Subcutaneous abdominal adipose tissue (tissue), 5 donors: ENCODE results near the gene SAPCD2.
A peak's percentile ranks its signal among the peaks of the same experiment; 100 is the strongest.
"Not testable (repeated sequence)": the region's sequence is repeated elsewhere in the genome, so short reads cannot be mapped to it uniquely, and the experiment has no call there.

Experiments used
- H3K27ac ChIP-seq: one replicate; pipeline ENCODE4 v1.7.0; 2013; ENCODE audit warnings: low read depth, mild to moderate bottlenecking, inconsistent platforms, low read length, moderate library complexity
- H3K27me3 ChIP-seq, 5 donors: one replicate each; pipeline ENCODE4 v1.7.0; 2013; ENCODE audit warnings: low read length in 5 of 5, inconsistent platforms in 1 of 5; ENCODE audit not compliant: control insufficient read depth in 5 of 5, insufficient read depth in 4 of 5
- H3K36me3 ChIP-seq, 5 donors: one replicate each; pipeline ENCODE4 v1.7.0; 2013; ENCODE audit warnings: low read length in 5 of 5; ENCODE audit not compliant: control insufficient read depth in 5 of 5, insufficient read depth in 5 of 5
- H3K4me1 ChIP-seq, 5 donors: one replicate each; pipeline ENCODE4 v1.7.0; 2013; ENCODE audit warnings: low read length in 5 of 5, mild to moderate bottlenecking in 3 of 5, moderate library complexity in 1 of 5; ENCODE audit not compliant: control insufficient read depth in 5 of 5, insufficient read depth in 5 of 5
- H3K4me3 ChIP-seq, 5 donors: one replicate each; pipeline ENCODE4 v1.7.0; 2013; ENCODE audit warnings: low read length in 5 of 5, low read depth in 1 of 5
- H3K9ac ChIP-seq, 5 donors: one replicate each; pipeline ENCODE4 v1.7.0; 2013; ENCODE audit warnings: low read length in 5 of 5, mild to moderate bottlenecking in 4 of 5, moderate library complexity in 3 of 5
- H3K9me3 ChIP-seq, 5 donors: one replicate each; pipeline ENCODE4 v1.7.0; 2013; ENCODE audit warnings: low read length in 5 of 5; ENCODE audit not compliant: control insufficient read depth in 5 of 5
- donor health status: healthy.
- donor health status: healthy.
- donor health status: healthy.
- donor health status: healthy.
- donor health status: healthy.

SAPCD2 gene

GRCh38 chr9:137064027-137064879, 6.1 kb downstream of the SAPCD2 start:
- Histone ChIP-seq H3K27ac (no peak overlapping the region), H3K9ac (no peak overlapping the region), H3K36me3 (no peaks in the 10 kb centered on the region), H3K4me1 (peaks cover 0 to 4% (median 0%) of the 10 kb centered on the region in 5 donors), H3K9me3 (no peaks in the 10 kb centered on the region), H3K4me3 (no peak overlapping the region), H3K27me3 (peaks cover 0 to 15% (median 9%) of the 10 kb centered on the region in 5 donors)

GRCh38 chr9:137063311-137064026, 6.9 kb downstream of the SAPCD2 start:
- Histone ChIP-seq H3K4me3 (no peak overlapping the region), H3K27ac (no peak overlapping the region), H3K36me3 (no peaks in the 10 kb centered on the region), H3K9me3 (no peaks in the 10 kb centered on the region), H3K4me1 (peaks cover 0 to 4% (median 0%) of the 10 kb centered on the region in 5 donors), H3K27me3 (peaks cover 0 to 7% (median under 1%) of the 10 kb centered on the region in 5 donors), H3K9ac (no peak overlapping the region)

- H3K27me3 ChIP-seq, H3K9ac ChIP-seq, H3K9me3 ChIP-seq, H3K36me3 ChIP-seq, H3K4me3 ChIP-seq, H3K27ac ChIP-seq, H3K4me1 ChIP-seq: not testable (repeated sequence)
Observed at GRCh38 chr9:137062798-137063197, 7.6 kb downstream of the SAPCD2 start.

- Histone ChIP-seq H3K9me3 (no peaks in the 10 kb centered on the region), H3K9ac (no peak overlapping the region), H3K27ac (no peak overlapping the region), H3K4me1 (peaks cover 0 to 4% (median 0%) of the 10 kb centered on the region in 5 donors), H3K27me3 (peaks cover 0 to 2% (median 0%) of the 10 kb centered on the region in 5 donors), H3K4me3 (no peak overlapping the region), H3K36me3 (no peaks in the 10 kb centered on the region)
Observed at GRCh38 chr9:137062384-137062783, 8.0 kb downstream of the SAPCD2 start.

GRCh38 chr9:137058521-137059234, 11.7 kb downstream of the SAPCD2 start:
- Histone ChIP-seq H3K4me1 (peaks cover 0 to 26% (median 20%) of the 10 kb centered on the region in 5 donors), H3K4me3 (no peak overlapping the region), H3K36me3 (no peaks in the 10 kb centered on the region), H3K27ac (no peak overlapping the region), H3K9ac (no peak overlapping the region), H3K27me3 (peaks cover 5 to 19% (median 14%) of the 10 kb centered on the region in 5 donors), H3K9me3 (no peaks in the 10 kb centered on the region)

GRCh38 chr9:137057545-137057944, 12.8 kb downstream of the SAPCD2 start:
- H3K9me3 ChIP-seq = no peaks in the 10 kb centered on the region
- H3K27me3 ChIP-seq = peaks cover 13 to 30% (median 23%) of the 10 kb centered on the region in 5 donors
- no peak overlapping the region for H3K4me3 ChIP-seq
- no peak overlapping the region for H3K9ac ChIP-seq
- H3K36me3 ChIP-seq = no peaks in the 10 kb centered on the region
- H3K4me1 ChIP-seq = peaks cover 0 to 37% (median 27%) of the 10 kb centered on the region in 5 donors
- H3K27ac ChIP-seq = no peak overlapping the region

GRCh38 chr9:137056739-137057415, 13.5 kb downstream of the SAPCD2 start:
- Histone ChIP-seq H3K9ac (no peak overlapping the region), H3K27ac (no peak overlapping the region), H3K36me3 (no peaks in the 10 kb centered on the region), H3K4me3 (no peak overlapping the region), H3K9me3 (no peaks in the 10 kb centered on the region), H3K4me1 (peaks cover 0 to 39% (median 27%) of the 10 kb centered on the region in 5 donors), H3K27me3 (peaks cover 20 to 34% (median 30%) of the 10 kb centered on the region in 5 donors)

- peaks cover 30 to 46% (median 40%) of the 10 kb centered on the region in 5 donors for H3K27me3 ChIP-seq
- H3K36me3 ChIP-seq = no peaks in the 10 kb centered on the region
- H3K27ac ChIP-seq = no peak overlapping the region
- H3K9ac ChIP-seq = peak overlapping the region in 1 of 5 donors; percentile 28
- H3K9me3 ChIP-seq = no peaks in the 10 kb centered on the region
- peak overlapping the region in 1 of 5 donors; percentile 37 for H3K4me3 ChIP-seq
- H3K4me1 ChIP-seq = peaks cover 0 to 39% (median 27%) of the 10 kb centered on the region in 5 donors
Observed at GRCh38 chr9:137055385-137056364, 14.7 kb downstream of the SAPCD2 start.
